ENCODE measurements around the gene DDAH1. TPM values are rescaled to one million over a fixed set of nuclear protein-coding genes. Genes with fewer than 3 reads are reported as not detected.

The DDAH1 gene
- total RNA-seq, 1 experiment from 2014 or later: 65.9 TPM

- H3K9ac ChIP-seq (ENCODE audit: low read length): no peak overlapping the region
- intact Hi-C loops (cut with micrococcal nuclease): loop anchor here (5.0 kb wide), 1 partner anchor 51 kb away; no protein-coding TSS in a partner anchor
- peaks cover 54% of the 10 kb centered on the region for H3K4me1 ChIP-seq (ENCODE audit: insufficient read depth, low read length)
- H3F3A ChIP-seq (ENCODE audit: low read length, unreplicated experiment): peaks cover 12% of the 10 kb centered on the region
- H3K79me2 ChIP-seq (ENCODE audit: low read length): peaks cover 75% of the 10 kb centered on the region
- no TSS peak for BruUV-seq (replicated peaks)
- H3K9me2 ChIP-seq (replicated peaks; ENCODE audit: low read length): no peaks in the 10 kb centered on the region
- H3K27ac ChIP-seq (ENCODE audit: low read length): no peak overlapping the region
- no peaks in the 10 kb centered on the region for H4K20me1 ChIP-seq (ENCODE audit: low read length)
- H3K4me2 ChIP-seq (ENCODE audit: low read length): no peak overlapping the region
- H3K4me3 ChIP-seq (ENCODE audit: low read length): no peak overlapping the region
- ChIA-PET POLR2A (ENCODE audit: unreplicated experiment) (no interaction called here), CTCF (no interaction called here)
- 0 out of 2 replicates have a peak, but pooled peaks cover 1% of the 10 kb centered on the region for H3K36me3 ChIP-seq (ENCODE audit: low read depth, low read length)
- H3K27me3 ChIP-seq (ENCODE audit: low read length): no peaks in the 10 kb centered on the region
- DNase-seq: no peak
- ATAC-seq: no peak
- no peak overlapping the region for H2AFZ ChIP-seq (ENCODE audit: low read length)
- no peaks in the 10 kb centered on the region for H3K9me3 ChIP-seq (ENCODE audit: low read length)
- TF ChIP-seq EZH2 (IDR thresholded peaks at IDR 0.05; ENCODE audit: low read length, unreplicated experiment) (no peak), EZH2phosphoT487 (IDR thresholded peaks at IDR 0.05; ENCODE audit: borderline replicate concordance, low read length) (no peak), CTCF (conservative IDR thresholded peaks at IDR 0.05; ENCODE audit: low read depth, low read length) (no peak)
Observed at GRCh38 chr1:85363092-85363491, 101.9 kb downstream of the DDAH1 start.

- Histone ChIP-seq H3K9ac (ENCODE audit: low read length) (peak overlapping the region; percentile 18; the same call in 1 of the 2 replicates), H3F3A (ENCODE audit: low read length, unreplicated experiment) (peaks cover 12% of the 10 kb centered on the region), H4K20me1 (ENCODE audit: low read length) (no peaks in the 10 kb centered on the region), H3K4me1 (ENCODE audit: insufficient read depth, low read length) (peaks cover 50% of the 10 kb centered on the region), H3K36me3 (ENCODE audit: low read depth, low read length) (peaks cover 5% of the 10 kb centered on the region; the same call in 1 of the 2 replicates), H3K9me2 (replicated peaks; ENCODE audit: low read length) (no peaks in the 10 kb centered on the region), H3K27me3 (ENCODE audit: low read length) (no peaks in the 10 kb centered on the region), H3K9me3 (ENCODE audit: low read length) (no peaks in the 10 kb centered on the region), H3K27ac (ENCODE audit: low read length) (peak overlapping the region; percentile 84), H3K4me3 (ENCODE audit: low read length) (no peak overlapping the region), H3K4me2 (ENCODE audit: low read length) (peak overlapping the region; percentile 60), H2AFZ (ENCODE audit: low read length) (no peak overlapping the region), H3K79me2 (ENCODE audit: low read length) (peaks cover 76% of the 10 kb centered on the region)
- ChIA-PET POLR2A (ENCODE audit: unreplicated experiment) (interaction anchor here (0.6 to 1.2 kb wide), 4 partner anchors 13 to 660 kb away, joined by 3 to 9 read pairs (median 4); no protein-coding TSS in a partner anchor), CTCF (no interaction called here)
- no TSS peak for BruUV-seq (replicated peaks)
- DNase-seq: peak; percentile 27
- intact Hi-C loops (cut with micrococcal nuclease): loop anchor here (1.0 to 5.0 kb wide), 6 partner anchors 13 to 219 kb away; partner anchors contain the start of gene CCN1
- peak; percentile 35 for ATAC-seq
- TF ChIP-seq EZH2 (IDR thresholded peaks at IDR 0.05; ENCODE audit: low read length, unreplicated experiment): no peak
- no peak for TF ChIP-seq CTCF (conservative IDR thresholded peaks at IDR 0.05; ENCODE audit: low read depth, low read length)
- no peak for TF ChIP-seq EZH2phosphoT487 (IDR thresholded peaks at IDR 0.05; ENCODE audit: borderline replicate concordance, low read length)
Observed at GRCh38 chr1:85361606-85362296, 103.2 kb downstream of the DDAH1 start.

All from PC-3 (cell line).